Fibroblast of the aortic adventitia (primary cell): ENCODE measurements around the gene IQUB. TPM values are rescaled to one million over a fixed set of nuclear protein-coding genes. Genes with fewer than 3 reads are reported as not detected.
"Not testable (repeated sequence)": the region's sequence is repeated elsewhere in the genome, so short reads cannot be mapped to it uniquely, and the experiment has no call there.

Source experiments
- DNase-seq: peaks from one replicate; pipeline ENCODE4 v3.0.0-alpha.2; 2010; ENCODE audit warnings: low read depth
- H3K4me3 ChIP-seq: 2 replicates; pipeline ENCODE4 v1.5.1; 2011; ENCODE audit warnings: low read depth, mild to moderate bottlenecking, control low read depth, low read length, moderate library complexity
- total RNA-seq: library from RNA; depleted of rRNA; stranded (reverse); fragments of >200 nt; gene quantifications from 2 replicates; pipeline ENCODE4 v1.2.3, GENCODE V29; 2012; ENCODE audit warnings: low replicate concordance
- TF ChIP-seq, protein P1 (sequence below): IDR thresholded peaks from 2 replicates; pipeline ENCODE4 v1.5.1; 2011; ENCODE audit warnings: mild to moderate bottlenecking, low read length, control low read depth, inconsistent platforms; ENCODE audit not compliant: insufficient read depth

Gene IQUB
- total RNA-seq, 1 donor, result 0.81 TPM

DNA sequence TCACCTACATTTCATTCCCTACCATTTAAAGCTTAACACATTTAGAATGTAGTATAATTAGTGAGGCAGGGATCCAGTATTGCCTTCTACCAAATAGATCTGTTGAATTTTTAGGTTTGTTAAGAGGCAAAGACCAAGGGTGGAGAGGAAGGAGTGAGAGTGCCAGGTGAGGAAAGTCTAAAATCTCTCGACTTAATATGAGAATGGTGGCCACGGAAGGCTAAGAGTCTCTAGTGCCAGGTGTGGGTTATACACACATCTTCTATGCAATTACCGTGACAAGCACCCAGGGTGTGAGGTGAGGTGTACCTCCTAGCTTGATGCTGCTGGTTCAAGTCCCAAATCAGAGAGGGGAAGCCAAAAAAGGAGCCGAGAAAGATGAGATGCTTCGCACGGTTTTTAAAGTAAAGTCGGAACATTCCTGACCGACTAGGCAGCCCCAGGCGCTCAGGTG is 439 bp downstream of the IQUB start:
- TF ChIP-seq, protein P1, sequence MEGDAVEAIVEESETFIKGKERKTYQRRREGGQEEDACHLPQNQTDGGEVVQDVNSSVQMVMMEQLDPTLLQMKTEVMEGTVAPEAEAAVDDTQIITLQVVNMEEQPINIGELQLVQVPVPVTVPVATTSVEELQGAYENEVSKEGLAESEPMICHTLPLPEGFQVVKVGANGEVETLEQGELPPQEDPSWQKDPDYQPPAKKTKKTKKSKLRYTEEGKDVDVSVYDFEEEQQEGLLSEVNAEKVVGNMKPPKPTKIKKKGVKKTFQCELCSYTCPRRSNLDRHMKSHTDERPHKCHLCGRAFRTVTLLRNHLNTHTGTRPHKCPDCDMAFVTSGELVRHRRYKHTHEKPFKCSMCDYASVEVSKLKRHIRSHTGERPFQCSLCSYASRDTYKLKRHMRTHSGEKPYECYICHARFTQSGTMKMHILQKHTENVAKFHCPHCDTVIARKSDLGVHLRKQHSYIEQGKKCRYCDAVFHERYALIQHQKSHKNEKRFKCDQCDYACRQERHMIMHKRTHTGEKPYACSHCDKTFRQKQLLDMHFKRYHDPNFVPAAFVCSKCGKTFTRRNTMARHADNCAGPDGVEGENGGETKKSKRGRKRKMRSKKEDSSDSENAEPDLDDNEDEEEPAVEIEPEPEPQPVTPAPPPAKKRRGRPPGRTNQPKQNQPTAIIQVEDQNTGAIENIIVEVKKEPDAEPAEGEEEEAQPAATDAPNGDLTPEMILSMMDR, result no peak

DNA sequence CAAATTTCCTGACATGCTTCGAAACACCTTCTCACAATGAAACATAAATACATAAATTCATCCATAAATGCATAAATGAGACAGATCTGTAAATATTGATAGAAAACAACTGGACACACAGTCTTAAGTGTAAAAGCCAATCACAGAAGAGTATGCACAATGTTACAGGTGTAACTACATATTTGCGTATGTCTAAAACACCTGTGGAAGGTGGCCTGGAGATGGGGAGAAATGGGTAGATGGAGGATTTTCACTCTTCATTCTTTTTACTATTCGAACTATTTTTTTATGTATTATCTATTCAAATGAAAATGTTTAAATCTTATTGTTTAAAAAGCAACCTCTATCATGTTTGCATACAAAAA is 860 bp downstream of the IQUB start:
- no peak overlapping the region for H3K4me3 ChIP-seq
- TF ChIP-seq, protein P1, result no peak

More for the DNA sequence above, 439 bp downstream of the IQUB start:
- peak; percentile 2 for DNase-seq
- peak overlapping the region; percentile 84 for H3K4me3 ChIP-seq

DNA sequence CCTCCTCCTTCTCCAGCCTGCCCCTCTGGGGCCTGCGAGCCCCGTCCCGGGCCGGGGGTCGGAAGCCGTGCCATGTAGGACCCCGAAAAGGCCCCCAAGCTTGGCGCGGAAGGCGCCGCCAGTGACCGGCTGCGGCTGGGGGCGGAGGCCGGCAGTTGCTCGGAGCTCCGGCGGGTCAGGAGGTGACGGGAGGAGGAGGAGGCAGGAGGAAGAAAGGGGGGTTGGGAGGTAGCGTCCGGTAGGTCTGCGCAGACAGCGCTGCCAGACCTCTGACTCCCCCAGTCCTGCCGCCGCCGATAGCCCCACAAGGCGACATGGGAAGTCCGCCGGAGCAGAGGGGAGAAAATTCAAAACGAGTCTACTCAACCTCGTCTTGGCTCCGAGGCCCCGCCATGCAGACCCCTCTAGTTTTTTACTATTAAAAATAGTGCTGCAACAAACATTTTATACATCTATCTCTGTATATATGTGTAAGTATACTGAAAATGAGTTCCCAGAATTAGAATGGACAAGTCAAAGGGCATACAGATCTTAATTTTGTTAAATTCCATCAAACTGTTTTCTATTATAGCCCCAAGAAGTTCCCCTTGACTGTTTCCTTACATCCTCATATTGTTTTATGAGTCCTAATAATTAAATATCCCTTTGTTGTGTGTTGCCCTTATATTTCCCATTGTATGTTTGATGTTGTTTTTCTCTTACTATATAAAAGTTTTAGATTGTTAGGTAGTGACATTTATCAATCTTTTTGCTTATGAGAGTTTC is 1.4 kb downstream of the IQUB start:
- H3K4me3 ChIP-seq, result peak overlapping the region; percentile 56
- DNase-seq, result not testable (repeated sequence)

More for the DNA sequence above, 860 bp downstream of the IQUB start:
- no peak for DNase-seq

DNA sequence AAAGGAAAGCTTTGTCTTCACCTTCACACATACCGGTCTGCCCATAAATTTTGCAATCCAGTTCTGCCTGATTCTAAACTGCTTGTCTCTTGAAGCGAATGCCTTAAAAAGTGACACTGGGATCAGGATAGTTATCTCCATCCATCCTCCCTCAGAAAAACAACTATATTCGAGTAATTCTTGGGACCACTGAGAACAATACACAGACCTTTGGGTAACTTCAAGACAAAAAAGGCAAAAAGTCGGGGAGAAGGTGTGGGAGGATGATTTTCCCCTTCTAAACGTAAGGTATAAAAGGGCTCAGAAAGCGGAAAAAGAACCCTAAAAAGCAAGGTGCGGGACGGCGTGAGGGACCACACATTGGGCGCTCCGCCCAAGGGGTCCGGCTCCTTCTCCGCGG is 2.1 kb downstream of the IQUB start:
- not testable (repeated sequence) for DNase-seq, H3K4me3 ChIP-seq

DNA sequence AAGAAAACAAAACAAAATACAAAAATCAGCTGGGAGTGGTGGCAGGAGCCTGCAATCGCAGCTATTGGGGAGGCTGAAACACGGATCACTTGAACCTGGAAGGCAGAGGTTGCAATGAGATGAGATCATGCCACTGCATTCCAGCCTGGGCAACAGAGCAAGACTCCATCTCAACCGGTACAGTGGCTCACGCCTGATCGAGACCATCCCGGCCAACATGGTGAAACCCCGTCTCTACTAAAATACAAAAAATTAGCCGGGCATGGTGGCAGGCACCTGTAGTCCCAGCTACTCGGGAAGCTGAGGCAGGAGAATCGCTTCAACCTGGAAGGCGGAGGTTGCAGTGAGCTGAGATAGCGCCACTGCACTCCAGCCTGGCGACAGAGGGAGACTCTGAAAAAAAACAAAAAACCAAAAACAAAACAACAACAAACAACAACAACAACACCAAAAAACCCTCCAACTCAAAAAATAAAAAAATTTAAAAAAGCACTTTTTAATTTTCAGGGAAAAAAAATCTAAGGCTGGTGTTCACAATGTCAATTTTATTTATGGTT is 4.3 kb downstream of the IQUB start:
- not testable (repeated sequence) for DNase-seq, H3K4me3 ChIP-seq

DNA sequence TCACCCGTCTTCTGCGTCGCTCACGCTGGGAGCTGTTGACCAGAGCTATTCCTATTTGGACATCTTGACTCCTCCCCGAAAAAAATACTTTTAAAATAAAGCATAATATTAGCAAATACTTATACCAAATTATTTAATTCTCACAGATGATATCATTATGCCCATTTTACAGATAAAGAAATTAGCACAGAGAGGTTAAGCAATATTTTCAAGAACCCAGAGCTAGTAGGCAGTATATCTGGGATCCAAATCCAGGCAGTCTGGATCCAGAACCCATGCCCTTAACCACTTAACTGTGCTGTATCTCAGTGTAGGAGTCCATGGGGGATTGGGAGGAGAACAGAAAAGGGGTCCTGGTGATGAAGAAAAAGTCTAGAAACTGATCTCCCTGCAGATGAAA is 6.1 kb downstream of the IQUB start:
- TF ChIP-seq, protein P1, result no peak
- no peak for DNase-seq
- H3K4me3 ChIP-seq, result no peak overlapping the region

DNA sequence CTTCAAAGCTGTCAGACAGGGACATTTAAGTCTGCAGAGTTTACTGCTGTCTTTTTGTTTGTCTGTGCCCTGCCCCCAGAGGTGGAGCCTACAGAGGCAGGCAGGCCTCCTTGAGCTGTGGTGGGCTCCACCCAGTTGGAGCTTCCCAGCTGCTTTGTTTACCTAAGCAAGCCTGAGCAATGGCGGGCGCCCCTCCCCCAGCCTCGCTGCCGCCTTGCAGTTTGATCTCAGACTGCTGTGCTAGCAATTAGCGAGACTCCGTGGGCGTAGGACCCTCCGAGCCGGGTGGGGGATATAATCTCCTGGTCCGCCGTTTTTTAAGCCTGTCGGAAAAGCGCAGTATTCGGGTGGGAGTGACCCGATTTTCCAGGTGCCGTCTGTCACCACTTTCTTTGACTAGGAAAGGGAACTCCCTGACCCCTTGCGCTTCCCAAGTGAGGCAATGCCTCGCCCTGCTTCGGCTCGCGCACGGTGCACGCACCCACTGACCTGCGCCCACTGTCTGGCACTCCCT is 6.6 kb downstream of the IQUB start:
- not testable (repeated sequence) for DNase-seq, H3K4me3 ChIP-seq

DNA sequence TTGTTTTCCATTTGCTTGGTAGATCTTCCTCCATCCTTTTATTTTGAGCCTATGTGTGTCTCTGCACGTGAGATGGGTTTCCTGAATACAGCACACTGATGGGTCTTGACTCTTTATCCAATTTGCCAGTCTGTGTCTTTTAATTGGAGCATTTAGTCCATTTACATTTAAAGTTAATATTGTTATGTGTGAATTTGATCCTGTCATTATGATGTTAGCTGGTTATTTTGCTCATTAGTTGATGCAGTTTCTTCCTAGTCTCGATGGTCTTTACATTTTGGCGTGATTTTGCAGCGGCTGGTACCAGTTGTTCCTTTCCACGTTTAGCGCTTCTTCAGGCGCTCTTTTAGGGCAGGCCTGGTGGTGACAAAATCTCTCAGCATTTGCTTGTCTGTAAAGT is 7.9 kb downstream of the IQUB start:
- not testable (repeated sequence) for DNase-seq

DNA sequence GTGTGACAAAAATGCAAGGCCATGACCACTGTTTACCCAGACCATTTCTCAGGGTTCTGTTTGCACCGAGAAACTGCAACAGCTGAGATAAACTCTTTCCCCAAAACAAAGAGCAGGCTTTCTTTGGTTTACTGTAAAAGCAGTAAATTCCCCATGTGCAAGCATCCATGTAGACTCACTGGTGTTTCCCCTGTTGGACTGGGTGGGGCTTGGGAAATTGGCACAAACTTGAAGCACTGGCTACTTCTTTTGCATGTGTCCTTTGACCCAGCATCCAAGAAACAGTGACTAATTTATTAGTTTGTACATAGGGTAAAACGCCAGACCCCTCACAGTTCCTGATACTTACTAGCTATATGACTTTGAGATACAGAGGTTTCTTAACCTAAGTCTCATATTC is 12.3 kb downstream of the IQUB start:
- H3K4me3 ChIP-seq, result no peak overlapping the region
- no peak for DNase-seq
- TF ChIP-seq, protein P1, result no peak

More for the DNA sequence above, 7.9 kb downstream of the IQUB start:
- H3K4me3 ChIP-seq, result not testable (repeated sequence)
